Fibroblast of lung (primary cell): ENCODE data around the gene TK1. TPM values are rescaled to one million over a fixed set of nuclear protein-coding genes. Genes with fewer than 3 reads are reported as not detected.

Source experiments
- DNase-seq, 2 donors: peaks; one replicate each; pipeline versions ENCODE4 v3.0.0 to v3.0.0-alpha.2; 2010; ENCODE audit warnings: low read depth in 2 of 2
- H2AFZ ChIP-seq: 2 replicates; pipeline ENCODE4 v1.5.1; 2012; ENCODE audit warnings: low read length, control low read depth, inconsistent platforms
- H3K27ac ChIP-seq: 2 replicates; pipeline ENCODE4 v1.5.1; 2011; ENCODE audit warnings: low read length, control low read depth; ENCODE audit not compliant: insufficient read depth
- H3K27me3 ChIP-seq: 2 replicates; pipeline ENCODE4 v1.5.1; 2011; ENCODE audit warnings: mild to moderate bottlenecking, low read length; ENCODE audit not compliant: control insufficient read depth, insufficient read depth
- H3K36me3 ChIP-seq: 2 replicates; pipeline ENCODE4 v1.5.1; 2011; ENCODE audit warnings: low read length; ENCODE audit not compliant: control insufficient read depth, insufficient read depth
- H3K4me1 ChIP-seq: 2 replicates; pipeline ENCODE4 v1.5.1; 2011; ENCODE audit warnings: low read length; ENCODE audit not compliant: control insufficient read depth, insufficient read depth; ENCODE audit errors: extremely low read depth
- H3K4me2 ChIP-seq: 2 replicates; pipeline ENCODE4 v1.5.1; 2011; ENCODE audit warnings: low read length, control low read depth; ENCODE audit not compliant: insufficient read depth; ENCODE audit errors: extremely low read depth
- H3K4me3 ChIP-seq, 4 experiments: fragments of 200-600 bp in 1 of 4; sonication (generic) in 1 of 4; replicated peaks in 1 of 4; 2 replicates each; pipeline ENCODE4 v1.5.1; 2011 to 2016; ENCODE audit warnings: low read length in 4 of 4, low read depth in 3 of 4, mild to moderate bottlenecking in 3 of 4, control low read depth in 2 of 4, inconsistent platforms in 1 of 4, mixed read lengths in 1 of 4; ENCODE audit not compliant: insufficient read depth in 1 of 4; ENCODE audit errors: control extremely low read depth in 1 of 4
- H3K79me2 ChIP-seq: 2 replicates; pipeline ENCODE4 v1.5.1; 2012; ENCODE audit warnings: mild to moderate bottlenecking, low read length, inconsistent platforms; ENCODE audit not compliant: control insufficient read depth, insufficient read depth
- H3K9ac ChIP-seq: 2 replicates; pipeline ENCODE4 v1.5.1; 2011; ENCODE audit warnings: mild to moderate bottlenecking, low read length, control low read depth; ENCODE audit not compliant: insufficient read depth
- H3K9me3 ChIP-seq: 2 replicates; pipeline ENCODE4 v1.5.1; 2012; ENCODE audit warnings: low read depth, low read length; ENCODE audit not compliant: control insufficient read depth, insufficient read depth
- H4K20me1 ChIP-seq: 2 replicates; pipeline ENCODE4 v1.5.1; 2011; ENCODE audit warnings: low read length; ENCODE audit not compliant: control insufficient read depth, insufficient read depth; ENCODE audit errors: extremely low read depth
- CTCF ChIP-seq, 2 donors: IDR thresholded peaks in 1 of 2; conservative IDR thresholded peaks in 1 of 2; 1 replicate in 1 of 2; 2 replicates in 1 of 2; pipeline ENCODE4 v1.5.1; 2011 to 2012; ENCODE audit warnings: low read length in 2 of 2, control low read depth in 1 of 2, inconsistent platforms in 1 of 2, low read depth in 1 of 2, mild to moderate bottlenecking in 1 of 2
- EZH2 ChIP-seq: IDR thresholded peaks from 2 replicates; pipeline ENCODE4 v1.5.1; 2012; ENCODE audit warnings: low read length, control low read depth, mild to moderate bottlenecking; ENCODE audit errors: missing control alignments
- polyA plus RNA-seq, 2 donors: library from polyadenylated mRNA; depleted of rRNA in 1 of 2; stranded (reverse) in 1 of 2; unstranded in 1 of 2; fragments of >200 nt; gene quantifications; 2 replicates each; pipeline ENCODE4 v1.2.1, GENCODE V29; 2011 to 2012; ENCODE audit warnings: missing spikeins in 1 of 2
- total RNA-seq: library from RNA; depleted of rRNA; stranded (reverse); fragments of >200 nt; gene quantifications from 2 replicates; pipeline ENCODE4 v1.2.1, GENCODE V29; 2014

Gene TK1
- total and polyA plus RNA-seq, 2 donors (not counting 1 experiment from before 2014, with no cell fraction given), result 40.6 to 69.2 TPM

GRCh38 chr17:78168242-78168902, 18.5 kb downstream of the TK1 start, which contains the start of gene SYNGR2:
Gene SYNGR2, plus strand, starts transcription at chr17:78168581. Its CDS starts 36 bp downstream, at chr17:78168617.
- H2AFZ ChIP-seq, result peak within 1 kb of the TSS; percentile 75
- no peaks in the 10 kb centered on the region for H3K27me3 ChIP-seq
- no peaks in the 10 kb centered on the region for H3K79me2 ChIP-seq
- peak within 1 kb of the TSS; percentile 37 to 64 (median 42) for H3K4me3 ChIP-seq
- no peaks in the 10 kb centered on the region for H3K9me3 ChIP-seq
- H3K4me1 ChIP-seq, result peaks cover 8% of the 10 kb centered on the region
- H4K20me1 ChIP-seq, result no peaks in the 10 kb centered on the region
- peak in 1 of 2 donors; percentile 34 for DNase-seq
- peak within 1 kb of the TSS; percentile 65 for H3K9ac ChIP-seq
- TF ChIP-seq EZH2, result no peak
- no peak for TF ChIP-seq CTCF (conservative IDR thresholded peaks at IDR 0.05 in 1 of 2, IDR thresholded peaks at IDR 0.05 in 1 of 2; ENCODE audit: low read depth in 1 of 2, low read length in 2 of 2)
- no peaks in the 10 kb centered on the region for H3K36me3 ChIP-seq
- H3K4me2 ChIP-seq, result peak within 1 kb of the TSS; percentile 75
- H3K27ac ChIP-seq, result no peak within 1 kb of the TSS

- no peak overlapping the region for H2AFZ ChIP-seq
- DNase-seq, result no peak
- no peaks in the 10 kb centered on the region for H3K79me2 ChIP-seq
These were observed 20.4 kb downstream of the TK1 start for GRCh38 chr17:78166416-78166815.

More at GRCh38 chr17:78166416-78166815, 20.4 kb downstream of the TK1 start:
- Histone ChIP-seq H3K4me2 (no peak overlapping the region), H3K9ac (no peak overlapping the region), H3K27ac (no peak overlapping the region), H3K4me3 (no peak overlapping the region), H3K4me1 (no peaks in the 10 kb centered on the region), H3K27me3 (no peaks in the 10 kb centered on the region), H4K20me1 (no peaks in the 10 kb centered on the region), H3K36me3 (no peaks in the 10 kb centered on the region), H3K9me3 (no peaks in the 10 kb centered on the region)
- TF ChIP-seq EZH2 (no peak), CTCF (conservative IDR thresholded peaks at IDR 0.05 in 1 of 2, IDR thresholded peaks at IDR 0.05 in 1 of 2; ENCODE audit: low read depth in 1 of 2, low read length in 2 of 2) (no peak)
